ENCODE measurements around the gene ANXA5.

DNA sequence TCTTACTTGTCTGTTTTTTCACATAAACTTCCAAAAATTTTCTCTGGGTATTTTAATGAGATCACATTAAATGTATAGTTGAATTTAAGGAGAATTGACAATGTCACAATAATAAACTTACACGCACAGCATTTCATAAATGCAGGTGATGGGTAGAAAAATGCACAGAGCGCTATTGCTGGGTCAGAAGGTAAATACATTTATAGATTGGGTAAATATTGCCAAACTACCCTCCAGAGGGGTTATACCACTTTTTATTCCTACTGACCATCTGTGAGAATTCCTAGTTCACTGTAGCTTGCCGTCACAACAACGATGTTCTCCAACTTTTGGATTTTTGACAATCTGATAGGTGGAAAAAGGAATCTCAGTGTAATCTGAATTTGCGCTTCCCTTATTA lies 34.6 kb downstream of the ANXA5 start:
- TF ChIP-seq, protein P1, sequence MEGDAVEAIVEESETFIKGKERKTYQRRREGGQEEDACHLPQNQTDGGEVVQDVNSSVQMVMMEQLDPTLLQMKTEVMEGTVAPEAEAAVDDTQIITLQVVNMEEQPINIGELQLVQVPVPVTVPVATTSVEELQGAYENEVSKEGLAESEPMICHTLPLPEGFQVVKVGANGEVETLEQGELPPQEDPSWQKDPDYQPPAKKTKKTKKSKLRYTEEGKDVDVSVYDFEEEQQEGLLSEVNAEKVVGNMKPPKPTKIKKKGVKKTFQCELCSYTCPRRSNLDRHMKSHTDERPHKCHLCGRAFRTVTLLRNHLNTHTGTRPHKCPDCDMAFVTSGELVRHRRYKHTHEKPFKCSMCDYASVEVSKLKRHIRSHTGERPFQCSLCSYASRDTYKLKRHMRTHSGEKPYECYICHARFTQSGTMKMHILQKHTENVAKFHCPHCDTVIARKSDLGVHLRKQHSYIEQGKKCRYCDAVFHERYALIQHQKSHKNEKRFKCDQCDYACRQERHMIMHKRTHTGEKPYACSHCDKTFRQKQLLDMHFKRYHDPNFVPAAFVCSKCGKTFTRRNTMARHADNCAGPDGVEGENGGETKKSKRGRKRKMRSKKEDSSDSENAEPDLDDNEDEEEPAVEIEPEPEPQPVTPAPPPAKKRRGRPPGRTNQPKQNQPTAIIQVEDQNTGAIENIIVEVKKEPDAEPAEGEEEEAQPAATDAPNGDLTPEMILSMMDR (IDR thresholded peaks at IDR 0.05) = no peak
- no peak for TF ChIP-seq POLR2A (IDR thresholded peaks at IDR 0.05)
